ENCODE results near the gene H2AZ2.

H2AZ2 gene

GRCh38 chr7:44847920-44848634, at the start of gene H2AZ2:
Gene H2AZ2, minus strand, starts transcription at chr7:44848087. Its CDS starts 116 bp downstream, at chr7:44847971.
- DNase-seq: peak; percentile 94 to 100 (median 99)

- no peak for DNase-seq
These were observed 49.4 kb upstream of the H2AZ2 start for GRCh38 chr7:44897309-44897708.

- DNase-seq: peak in 32 of 56 donors; percentile 6 to 78 (median 46)
These were observed 47.1 kb upstream of the H2AZ2 start for GRCh38 chr7:44894888-44895580.

GRCh38 chr7:44893710-44894234, 45.9 kb upstream of the H2AZ2 start:
- no peak for DNase-seq

GRCh38 chr7:44891791-44892190, 43.9 kb upstream of the H2AZ2 start:
- DNase-seq: peak in 1 of 56 donors; percentile 23

GRCh38 chr7:44891372-44891771, 43.5 kb upstream of the H2AZ2 start:
- no peak for DNase-seq

- no peak for DNase-seq
These were observed 41.3 kb upstream of the H2AZ2 start for GRCh38 chr7:44889086-44889781.

- DNase-seq: no peak
These were observed 39.4 kb upstream of the H2AZ2 start for GRCh38 chr7:44887293-44887692.

GRCh38 chr7:44885394-44886317, 37.8 kb upstream of the H2AZ2 start, which contains the start of gene PURB:
Gene PURB, minus strand, starts transcription at chr7:44885530. Its CDS starts 182 bp downstream, at chr7:44885348.
- peak; percentile 36 to 96 (median 88) for DNase-seq

- peak in 26 of 56 donors; percentile 8 to 75 (median 49) for DNase-seq
These were observed 36.9 kb upstream of the H2AZ2 start for GRCh38 chr7:44884621-44885393.

GRCh38 chr7:44883961-44884620, 36.2 kb upstream of the H2AZ2 start:
- no peak for DNase-seq

- no peak for DNase-seq
These were observed 35.0 kb upstream of the H2AZ2 start for GRCh38 chr7:44882899-44883298.

- DNase-seq: no peak
These were observed 33.7 kb upstream of the H2AZ2 start for GRCh38 chr7:44881610-44882009.

- DNase-seq: no peak
These were observed 33.2 kb upstream of the H2AZ2 start for GRCh38 chr7:44881066-44881600.

- no peak for DNase-seq
These were observed 32.6 kb upstream of the H2AZ2 start for GRCh38 chr7:44880317-44881018.

GRCh38 chr7:44876393-44876792, 28.5 kb upstream of the H2AZ2 start:
- DNase-seq: no peak

- no peak for DNase-seq
These were observed 27.4 kb upstream of the H2AZ2 start for GRCh38 chr7:44875241-44875640.

- no peak for DNase-seq
These were observed 24.9 kb upstream of the H2AZ2 start for GRCh38 chr7:44872787-44873186.

Data from amygdala (tissue), 56 donors.